ENCODE data around the gene TLE6. TPM values are rescaled to one million over a fixed set of nuclear protein-coding genes. Genes with fewer than 3 reads are reported as not detected.

The TLE6 gene
- total and polyA plus RNA-seq, 10 of the 15 experiments (the other 5 are each of a cell fraction or from before 2014, with no cell fraction given): 2.7 to 13.8 (median 6.4) TPM

DNA sequence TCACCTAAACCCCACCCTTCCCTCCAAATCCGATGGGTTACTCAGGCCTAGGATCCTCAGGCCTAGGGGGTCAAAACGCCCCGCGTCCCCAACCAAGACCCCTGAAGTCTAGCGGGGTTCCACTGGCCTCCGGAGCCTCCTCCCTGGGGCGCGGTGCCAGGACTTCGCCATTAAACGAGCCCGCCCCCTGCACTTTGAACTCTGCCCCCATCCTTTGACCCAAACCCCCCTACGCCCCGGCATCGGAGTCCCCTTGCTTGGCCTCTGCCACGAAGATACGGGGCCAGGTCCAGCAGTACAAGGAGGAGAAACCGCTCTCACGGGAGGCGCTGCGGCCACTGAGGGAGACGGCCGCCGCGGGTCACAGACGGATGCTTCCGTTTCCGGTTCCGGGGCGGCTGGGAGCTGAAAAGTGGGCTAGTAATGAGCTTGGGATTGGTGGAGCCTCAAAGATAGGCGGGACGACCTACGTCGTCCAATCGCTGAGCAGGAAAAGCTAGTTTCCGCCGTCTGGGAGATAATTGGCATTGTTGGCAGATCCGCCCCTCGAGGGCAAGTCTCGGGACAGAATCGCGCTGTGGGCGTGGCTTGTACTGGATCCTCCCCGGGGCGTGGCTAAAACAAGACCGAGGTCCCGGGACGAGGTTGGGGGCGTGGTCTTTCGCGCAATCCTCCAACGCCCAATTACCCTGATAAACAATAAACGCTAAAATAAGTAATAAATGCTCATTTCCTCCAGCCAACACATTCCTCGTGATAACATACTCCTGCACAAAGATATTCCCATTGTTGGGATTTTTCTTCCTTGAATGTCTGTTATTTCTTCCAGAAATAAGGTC lies 26.9 kb upstream of the TLE6 start (continued):
- TF ChIP-seq, protein P1, sequence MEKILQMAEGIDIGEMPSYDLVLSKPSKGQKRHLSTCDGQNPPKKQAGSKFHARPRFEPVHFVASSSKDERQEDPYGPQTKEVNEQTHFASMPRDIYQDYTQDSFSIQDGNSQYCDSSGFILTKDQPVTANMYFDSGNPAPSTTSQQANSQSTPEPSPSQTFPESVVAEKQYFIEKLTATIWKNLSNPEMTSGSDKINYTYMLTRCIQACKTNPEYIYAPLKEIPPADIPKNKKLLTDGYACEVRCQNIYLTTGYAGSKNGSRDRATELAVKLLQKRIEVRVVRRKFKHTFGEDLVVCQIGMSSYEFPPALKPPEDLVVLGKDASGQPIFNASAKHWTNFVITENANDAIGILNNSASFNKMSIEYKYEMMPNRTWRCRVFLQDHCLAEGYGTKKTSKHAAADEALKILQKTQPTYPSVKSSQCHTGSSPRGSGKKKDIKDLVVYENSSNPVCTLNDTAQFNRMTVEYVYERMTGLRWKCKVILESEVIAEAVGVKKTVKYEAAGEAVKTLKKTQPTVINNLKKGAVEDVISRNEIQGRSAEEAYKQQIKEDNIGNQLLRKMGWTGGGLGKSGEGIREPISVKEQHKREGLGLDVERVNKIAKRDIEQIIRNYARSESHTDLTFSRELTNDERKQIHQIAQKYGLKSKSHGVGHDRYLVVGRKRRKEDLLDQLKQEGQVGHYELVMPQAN (conservative IDR thresholded peaks at IDR 0.05): peak; percentile 60
- TF ChIP-seq, protein P2, sequence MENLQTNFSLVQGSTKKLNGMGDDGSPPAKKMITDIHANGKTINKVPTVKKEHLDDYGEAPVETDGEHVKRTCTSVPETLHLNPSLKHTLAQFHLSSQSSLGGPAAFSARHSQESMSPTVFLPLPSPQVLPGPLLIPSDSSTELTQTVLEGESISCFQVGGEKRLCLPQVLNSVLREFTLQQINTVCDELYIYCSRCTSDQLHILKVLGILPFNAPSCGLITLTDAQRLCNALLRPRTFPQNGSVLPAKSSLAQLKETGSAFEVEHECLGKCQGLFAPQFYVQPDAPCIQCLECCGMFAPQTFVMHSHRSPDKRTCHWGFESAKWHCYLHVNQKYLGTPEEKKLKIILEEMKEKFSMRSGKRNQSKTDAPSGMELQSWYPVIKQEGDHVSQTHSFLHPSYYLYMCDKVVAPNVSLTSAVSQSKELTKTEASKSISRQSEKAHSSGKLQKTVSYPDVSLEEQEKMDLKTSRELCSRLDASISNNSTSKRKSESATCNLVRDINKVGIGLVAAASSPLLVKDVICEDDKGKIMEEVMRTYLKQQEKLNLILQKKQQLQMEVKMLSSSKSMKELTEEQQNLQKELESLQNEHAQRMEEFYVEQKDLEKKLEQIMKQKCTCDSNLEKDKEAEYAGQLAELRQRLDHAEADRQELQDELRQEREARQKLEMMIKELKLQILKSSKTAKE (IDR thresholded peaks at IDR 0.05; ENCODE audit: low read depth, poor library complexity, severe bottlenecking): peak; percentile 27
- TF ChIP-seq SMC3 (IDR thresholded peaks at IDR 0.05; ENCODE audit: borderline replicate concordance, low read length) (no peak), HDGF (IDR thresholded peaks at IDR 0.05) (peak; percentile 86), CEBPB (IDR thresholded peaks at IDR 0.05; ENCODE audit: borderline replicate concordance in 1 of 2, low read depth in 2 of 2, low read length in 2 of 2) (no peak), SIN3A (IDR thresholded peaks at IDR 0.05; ENCODE audit: low read depth, low read length) (no peak), CHD4 (IDR thresholded peaks at IDR 0.05) (no peak), DPF2 (IDR thresholded peaks at IDR 0.05) (no peak), NFIC (IDR thresholded peaks at IDR 0.05; ENCODE audit: low read depth, low read length) (no peak), SMAD1 (IDR thresholded peaks at IDR 0.05; ENCODE audit: low read depth, partially characterized antibody) (peak; percentile 75), ZNF384 (IDR thresholded peaks at IDR 0.05; ENCODE audit: borderline replicate concordance, low read depth, low read length) (no peak), BRCA1 (IDR thresholded peaks at IDR 0.05; ENCODE audit: low read depth, low read length) (no peak), TARDBP (IDR thresholded peaks at IDR 0.05; ENCODE audit: borderline replicate concordance) (no peak)
- TF ChIP-seq, protein P3, sequence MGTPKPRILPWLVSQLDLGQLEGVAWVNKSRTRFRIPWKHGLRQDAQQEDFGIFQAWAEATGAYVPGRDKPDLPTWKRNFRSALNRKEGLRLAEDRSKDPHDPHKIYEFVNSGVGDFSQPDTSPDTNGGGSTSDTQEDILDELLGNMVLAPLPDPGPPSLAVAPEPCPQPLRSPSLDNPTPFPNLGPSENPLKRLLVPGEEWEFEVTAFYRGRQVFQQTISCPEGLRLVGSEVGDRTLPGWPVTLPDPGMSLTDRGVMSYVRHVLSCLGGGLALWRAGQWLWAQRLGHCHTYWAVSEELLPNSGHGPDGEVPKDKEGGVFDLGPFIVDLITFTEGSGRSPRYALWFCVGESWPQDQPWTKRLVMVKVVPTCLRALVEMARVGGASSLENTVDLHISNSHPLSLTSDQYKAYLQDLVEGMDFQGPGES (IDR thresholded peaks at IDR 0.05): peak; percentile 48; the same call in 1 of the 2 replicates
- TF ChIP-seq, protein P4, sequence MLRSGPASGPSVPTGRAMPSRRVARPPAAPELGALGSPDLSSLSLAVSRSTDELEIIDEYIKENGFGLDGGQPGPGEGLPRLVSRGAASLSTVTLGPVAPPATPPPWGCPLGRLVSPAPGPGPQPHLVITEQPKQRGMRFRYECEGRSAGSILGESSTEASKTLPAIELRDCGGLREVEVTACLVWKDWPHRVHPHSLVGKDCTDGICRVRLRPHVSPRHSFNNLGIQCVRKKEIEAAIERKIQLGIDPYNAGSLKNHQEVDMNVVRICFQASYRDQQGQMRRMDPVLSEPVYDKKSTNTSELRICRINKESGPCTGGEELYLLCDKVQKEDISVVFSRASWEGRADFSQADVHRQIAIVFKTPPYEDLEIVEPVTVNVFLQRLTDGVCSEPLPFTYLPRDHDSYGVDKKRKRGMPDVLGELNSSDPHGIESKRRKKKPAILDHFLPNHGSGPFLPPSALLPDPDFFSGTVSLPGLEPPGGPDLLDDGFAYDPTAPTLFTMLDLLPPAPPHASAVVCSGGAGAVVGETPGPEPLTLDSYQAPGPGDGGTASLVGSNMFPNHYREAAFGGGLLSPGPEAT (IDR thresholded peaks at IDR 0.05; ENCODE audit: low read depth): peak; percentile 65; the same call in 1 of the 2 replicates
- TF ChIP-seq, protein P5, sequence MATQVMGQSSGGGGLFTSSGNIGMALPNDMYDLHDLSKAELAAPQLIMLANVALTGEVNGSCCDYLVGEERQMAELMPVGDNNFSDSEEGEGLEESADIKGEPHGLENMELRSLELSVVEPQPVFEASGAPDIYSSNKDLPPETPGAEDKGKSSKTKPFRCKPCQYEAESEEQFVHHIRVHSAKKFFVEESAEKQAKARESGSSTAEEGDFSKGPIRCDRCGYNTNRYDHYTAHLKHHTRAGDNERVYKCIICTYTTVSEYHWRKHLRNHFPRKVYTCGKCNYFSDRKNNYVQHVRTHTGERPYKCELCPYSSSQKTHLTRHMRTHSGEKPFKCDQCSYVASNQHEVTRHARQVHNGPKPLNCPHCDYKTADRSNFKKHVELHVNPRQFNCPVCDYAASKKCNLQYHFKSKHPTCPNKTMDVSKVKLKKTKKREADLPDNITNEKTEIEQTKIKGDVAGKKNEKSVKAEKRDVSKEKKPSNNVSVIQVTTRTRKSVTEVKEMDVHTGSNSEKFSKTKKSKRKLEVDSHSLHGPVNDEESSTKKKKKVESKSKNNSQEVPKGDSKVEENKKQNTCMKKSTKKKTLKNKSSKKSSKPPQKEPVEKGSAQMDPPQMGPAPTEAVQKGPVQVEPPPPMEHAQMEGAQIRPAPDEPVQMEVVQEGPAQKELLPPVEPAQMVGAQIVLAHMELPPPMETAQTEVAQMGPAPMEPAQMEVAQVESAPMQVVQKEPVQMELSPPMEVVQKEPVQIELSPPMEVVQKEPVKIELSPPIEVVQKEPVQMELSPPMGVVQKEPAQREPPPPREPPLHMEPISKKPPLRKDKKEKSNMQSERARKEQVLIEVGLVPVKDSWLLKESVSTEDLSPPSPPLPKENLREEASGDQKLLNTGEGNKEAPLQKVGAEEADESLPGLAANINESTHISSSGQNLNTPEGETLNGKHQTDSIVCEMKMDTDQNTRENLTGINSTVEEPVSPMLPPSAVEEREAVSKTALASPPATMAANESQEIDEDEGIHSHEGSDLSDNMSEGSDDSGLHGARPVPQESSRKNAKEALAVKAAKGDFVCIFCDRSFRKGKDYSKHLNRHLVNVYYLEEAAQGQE (IDR thresholded peaks at IDR 0.05; ENCODE audit: low read depth, low read length): no peak
- TF ChIP-seq, protein P6, sequence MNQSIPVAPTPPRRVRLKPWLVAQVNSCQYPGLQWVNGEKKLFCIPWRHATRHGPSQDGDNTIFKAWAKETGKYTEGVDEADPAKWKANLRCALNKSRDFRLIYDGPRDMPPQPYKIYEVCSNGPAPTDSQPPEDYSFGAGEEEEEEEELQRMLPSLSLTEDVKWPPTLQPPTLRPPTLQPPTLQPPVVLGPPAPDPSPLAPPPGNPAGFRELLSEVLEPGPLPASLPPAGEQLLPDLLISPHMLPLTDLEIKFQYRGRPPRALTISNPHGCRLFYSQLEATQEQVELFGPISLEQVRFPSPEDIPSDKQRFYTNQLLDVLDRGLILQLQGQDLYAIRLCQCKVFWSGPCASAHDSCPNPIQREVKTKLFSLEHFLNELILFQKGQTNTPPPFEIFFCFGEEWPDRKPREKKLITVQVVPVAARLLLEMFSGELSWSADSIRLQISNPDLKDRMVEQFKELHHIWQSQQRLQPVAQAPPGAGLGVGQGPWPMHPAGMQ (IDR thresholded peaks at IDR 0.05; ENCODE audit: borderline replicate concordance): no peak

Data from GM12878 (cell line).